H9 (cell line): ENCODE measurements around the gene AFAP1L2. TPM values are rescaled to one million over a fixed set of nuclear protein-coding genes. Genes with fewer than 3 reads are reported as not detected.
A peak's percentile ranks its signal among the peaks of the same experiment; 100 is the strongest.

Source experiments
- DNase-seq: peaks from one replicate; pipeline ENCODE4 v3.0.0-alpha.2; 2017
- H2AFZ ChIP-seq: one replicate; pipeline ENCODE4 v1.6.1; 2013; ENCODE audit warnings: mild to moderate bottlenecking, low read length, control low read depth, moderate library complexity
- H2AK5ac ChIP-seq: 2 replicates; pipeline ENCODE4 v1.6.1; 2013; ENCODE audit warnings: low read length, control low read depth, mixed read lengths; ENCODE audit not compliant: insufficient read length
- H2BK120ac ChIP-seq: one replicate; pipeline ENCODE4 v1.6.1; 2013; ENCODE audit warnings: low read depth, mild to moderate bottlenecking, low read length, control low read depth, inconsistent platforms; ENCODE audit not compliant: poor library complexity, severe bottlenecking
- H2BK12ac ChIP-seq: 2 replicates; pipeline ENCODE4 v1.6.1; 2013; ENCODE audit warnings: low read length, control low read depth, mixed read lengths, low read depth; ENCODE audit not compliant: insufficient read length
- H2BK15ac ChIP-seq: 2 replicates; pipeline ENCODE4 v1.6.1; 2013; ENCODE audit warnings: low read depth, low read length, control low read depth
- H2BK20ac ChIP-seq: one replicate; pipeline ENCODE4 v1.6.1; 2013; ENCODE audit warnings: low read depth, mild to moderate bottlenecking, low read length, control low read depth, inconsistent platforms; ENCODE audit not compliant: poor library complexity, severe bottlenecking
- H2BK5ac ChIP-seq: 2 replicates; pipeline ENCODE4 v1.6.1; 2013; ENCODE audit warnings: low read length, control low read depth, mixed read lengths; ENCODE audit not compliant: insufficient read length
- H3K14ac ChIP-seq: 2 replicates; pipeline ENCODE4 v1.6.1; 2013; ENCODE audit warnings: low read length, control low read depth; ENCODE audit not compliant: insufficient read depth
- H3K18ac ChIP-seq: 2 replicates; pipeline ENCODE4 v1.6.1; 2013; ENCODE audit warnings: low read depth, mild to moderate bottlenecking, mixed read lengths, low read length, control low read depth; ENCODE audit not compliant: insufficient read length
- H3K23ac ChIP-seq: 2 replicates; pipeline ENCODE4 v1.6.1; 2013; ENCODE audit warnings: low read length, control low read depth, mixed read lengths, low read depth; ENCODE audit not compliant: insufficient read length
- H3K23me2 ChIP-seq: 2 replicates; pipeline ENCODE4 v1.6.1; 2013; ENCODE audit warnings: low read depth, mild to moderate bottlenecking, mixed read lengths, low read length, control low read depth; ENCODE audit not compliant: insufficient read length, poor library complexity, severe bottlenecking
- H3K27ac ChIP-seq: 2 replicates; pipeline ENCODE4 v1.5.1; 2013; ENCODE audit warnings: low read length, control low read depth, mixed read lengths, low read depth; ENCODE audit not compliant: insufficient read length
- H3K27me3 ChIP-seq: 2 replicates; pipeline ENCODE4 v1.6.1; 2013; ENCODE audit warnings: low read length, control low read depth, inconsistent platforms; ENCODE audit not compliant: insufficient read depth
- H3K4ac ChIP-seq: 2 replicates; pipeline ENCODE4 v1.6.1; 2013; ENCODE audit warnings: low read depth, mild to moderate bottlenecking, control low read depth, inconsistent platforms, low read length, moderate library complexity
- H3K4me1 ChIP-seq: 2 replicates; pipeline ENCODE4 v1.6.1; 2013; ENCODE audit warnings: low read length, control low read depth, inconsistent platforms; ENCODE audit not compliant: insufficient read depth
- H3K4me2 ChIP-seq: 2 replicates; pipeline ENCODE4 v1.6.1; 2013; ENCODE audit warnings: low read length, control low read depth, mixed read lengths; ENCODE audit not compliant: insufficient read length, insufficient read depth
- H3K56ac ChIP-seq: 2 replicates; pipeline ENCODE4 v1.6.1; 2013; ENCODE audit warnings: low read depth, mild to moderate bottlenecking, mixed read lengths, low read length, control low read depth; ENCODE audit not compliant: insufficient read length
- H3K79me1 ChIP-seq: 2 replicates; pipeline ENCODE4 v1.6.1; 2013; ENCODE audit warnings: low read depth, mild to moderate bottlenecking, moderate library complexity, low read length, control low read depth, inconsistent platforms; ENCODE audit not compliant: insufficient read depth, poor library complexity, severe bottlenecking
- H3K79me2 ChIP-seq: 2 replicates; pipeline ENCODE4 v1.6.1; 2013; ENCODE audit warnings: low read length, control low read depth, inconsistent platforms; ENCODE audit not compliant: insufficient read depth
- H3K9ac ChIP-seq: 2 replicates; pipeline ENCODE4 v1.6.1; 2013; ENCODE audit warnings: low read length, control low read depth, mixed read lengths; ENCODE audit not compliant: insufficient read length; ENCODE audit errors: extremely low read depth
- H3K9me3 ChIP-seq: one replicate; pipeline ENCODE4 v1.6.1; 2013; ENCODE audit warnings: low read depth, low read length, inconsistent platforms; ENCODE audit not compliant: control insufficient read depth
- H3T11ph ChIP-seq: one replicate; pipeline ENCODE4 v1.6.1; 2013; ENCODE audit warnings: mild to moderate bottlenecking, low read length, control low read depth, inconsistent platforms
- H4K20me1 ChIP-seq: one replicate; pipeline ENCODE4 v1.6.1; 2013; ENCODE audit not compliant: control insufficient read depth, insufficient read length, insufficient read depth
- H4K5ac ChIP-seq: 2 replicates; pipeline ENCODE4 v1.6.1; 2013; ENCODE audit warnings: low read depth, mild to moderate bottlenecking, mixed read lengths, low read length, control low read depth; ENCODE audit not compliant: insufficient read length
- H4K8ac ChIP-seq: replicated peaks from 2 replicates; pipeline ENCODE4 v1.6.1; 2013; ENCODE audit warnings: low read length, control low read depth, mixed read lengths, low read depth; ENCODE audit not compliant: insufficient read length
- H4K91ac ChIP-seq: 2 replicates; pipeline ENCODE4 v1.6.1; 2013; ENCODE audit warnings: low read depth, mild to moderate bottlenecking, moderate library complexity, mixed read lengths, low read length, control low read depth; ENCODE audit not compliant: insufficient read length
- H3K27ac Mint-ChIP-seq, 3 experiments: 2 replicates in 2 of 3; 3 replicates in 1 of 3; pipeline ENCODE4 v1.8.0; 2020 to 2021; ENCODE audit warnings: mixed read lengths in 3 of 3, mild to moderate bottlenecking in 1 of 3, moderate library complexity in 1 of 3
- H3K27me3 Mint-ChIP-seq: 2 replicates; pipeline ENCODE4 v1.8.0; 2021; ENCODE audit warnings: low read depth, mild to moderate bottlenecking, moderate library complexity, mixed read lengths
- H3K36me3 Mint-ChIP-seq, 3 experiments: 2 replicates in 2 of 3; 3 replicates in 1 of 3; pipeline ENCODE4 v1.8.0; 2020 to 2021; ENCODE audit warnings: low read depth in 3 of 3, mixed read lengths in 3 of 3; ENCODE audit not compliant: insufficient read depth in 1 of 3
- H3K4me1 Mint-ChIP-seq, 2 experiments: 2 replicates each; pipeline ENCODE4 v1.8.0; 2020; ENCODE audit warnings: mixed read lengths in 2 of 2
- H3K4me3 Mint-ChIP-seq, 2 experiments: 2 replicates in 1 of 2; 3 replicates in 1 of 2; pipeline ENCODE4 v1.8.0; 2020 to 2021; ENCODE audit warnings: mild to moderate bottlenecking in 2 of 2, mixed read lengths in 2 of 2, moderate library complexity in 1 of 2
- H3K9me3 Mint-ChIP-seq, 2 experiments: 2 replicates in 1 of 2; 3 replicates in 1 of 2; pipeline ENCODE4 v1.8.0; 2020; ENCODE audit warnings: mild to moderate bottlenecking in 2 of 2, mixed read lengths in 2 of 2, moderate library complexity in 1 of 2
- CTCF ChIP-seq: fragments of 200-600 bp; sonication (generic); conservative IDR thresholded peaks from 3 replicates; pipeline ENCODE4 v1.8.0; 2021; ENCODE audit warnings: antibody characterized with exemption, mild to moderate bottlenecking
- WGBS: extraction: QIAGEN DNeasy Blood & Tissue Kit; methylation state at CpG from one replicate; pipeline ENCODE4 v1.1.7; 2013; ENCODE audit warnings: missing lambda C conversion rate, low lambda C conversion rate, mixed read lengths; ENCODE audit not compliant: insufficient read length; ENCODE audit errors: extremely low coverage; 5-methylcytosine and 5-hydroxymethylcytosine counted together
- total RNA-seq: library from RNA; stranded (reverse); gene quantifications from 2 replicates; pipeline ENCODE4 v1.2.1, GENCODE V29; 2021

AFAP1L2 gene
- total RNA-seq, 1 experiment from 2014 or later, result 0.77 TPM

GRCh38 chr10:114327537-114328440 is 76.5 kb downstream of the AFAP1L2 start:
- Histone ChIP-seq H3K9ac (no peak overlapping the region), H3K23me2 (no peaks in the 10 kb centered on the region), H3K27me3 (no peaks in the 10 kb centered on the region), H4K8ac (no peak overlapping the region), H2BK5ac (no peak overlapping the region), H2BK120ac (no peak overlapping the region), H2BK15ac (no peak overlapping the region), H3K79me1 (no peaks in the 10 kb centered on the region), H2AFZ (no peak overlapping the region), H3K4me1 (no peaks in the 10 kb centered on the region), H3T11ph (no peak overlapping the region), H3K23ac (no peak overlapping the region), H4K91ac (no peak overlapping the region), H3K79me2 (no peaks in the 10 kb centered on the region), H4K5ac (no peak overlapping the region), H3K4me2 (no peak overlapping the region), H2AK5ac (no peak overlapping the region), H3K9me3 (no peaks in the 10 kb centered on the region), H3K27ac (no peak overlapping the region), H4K20me1 (no peaks in the 10 kb centered on the region), H3K18ac (no peak overlapping the region), H3K4ac (no peak overlapping the region), H3K56ac (no peak overlapping the region), H2BK12ac (no peak overlapping the region), H3K14ac (no peak overlapping the region; the same call in 1 of the 2 replicates), H2BK20ac (no peak overlapping the region)
- peak overlapping the region in 1 of 3 experiments; percentile 47; a peak in 1 of 7 replicates for H3K27ac Mint-ChIP-seq
- peaks cover 3% of the 10 kb centered on the region for H3K27me3 Mint-ChIP-seq
- no peak overlapping the region for H3K4me3 Mint-ChIP-seq
- H3K4me1 Mint-ChIP-seq, result peaks cover 3 to 4% of the 10 kb centered on the region in 2 experiments; a peak in 2 of 4 replicates
- H3K36me3 Mint-ChIP-seq, result no peaks in the 10 kb centered on the region
- WGBS, result no CpG with 5 or more reads among the region's 15 CpGs
- H3K9me3 Mint-ChIP-seq, result no peaks in the 10 kb centered on the region
- DNase-seq, result no peak
- no peak for TF ChIP-seq CTCF
